Keratinocyte (primary cell): ENCODE results near the gene PDHA1. TPM values are rescaled to one million over a fixed set of nuclear protein-coding genes. Genes with fewer than 3 reads are reported as not detected.

Source experiments
- DNase-seq: peaks from one replicate; pipeline ENCODE4 v3.0.0-alpha.2; 2011; ENCODE audit warnings: low read depth, missing footprints, low spot score
- FAIRE-seq: peaks from 2 replicates; lab custom pipeline; 2011; peaks lifted over from hg19 to GRCh38; lab: Jason Lieb, UNC
- H2AFZ ChIP-seq: 2 replicates; pipeline ENCODE4 v1.6.0; 2012; ENCODE audit warnings: low read length, control low read depth, inconsistent platforms; ENCODE audit not compliant: control insufficient read depth
- H3K27ac ChIP-seq: 2 replicates; pipeline ENCODE4 v1.5.1; 2011; ENCODE audit warnings: low read length; ENCODE audit not compliant: control insufficient read depth, insufficient read depth
- H3K27me3 ChIP-seq: 3 replicates; pipeline ENCODE4 v1.6.0; 2011; ENCODE audit warnings: low read length; ENCODE audit not compliant: control insufficient read depth, insufficient read depth; ENCODE audit errors: extremely low read depth
- H3K36me3 ChIP-seq, 2 experiments: 2 replicates in 1 of 2; 3 replicates in 1 of 2; pipeline ENCODE4 v1.5.1; 2011; ENCODE audit warnings: low read length in 2 of 2, mild to moderate bottlenecking in 1 of 2; ENCODE audit not compliant: control insufficient read depth in 2 of 2, insufficient read depth in 2 of 2; ENCODE audit errors: extremely low read depth in 1 of 2
- H3K4me1 ChIP-seq: 3 replicates; pipeline ENCODE4 v1.5.1; 2011; ENCODE audit warnings: low read length; ENCODE audit not compliant: control insufficient read depth, insufficient read depth; ENCODE audit errors: extremely low read depth
- H3K4me2 ChIP-seq: 3 replicates; pipeline ENCODE4 v1.6.0; 2011; ENCODE audit warnings: low read depth, low read length; ENCODE audit not compliant: control insufficient read depth, insufficient read depth; ENCODE audit errors: extremely low read depth
- H3K4me3 ChIP-seq, 3 experiments: fragments of 200-600 bp in 1 of 3; sonication (generic) in 1 of 3; 2 replicates in 2 of 3; 3 replicates in 1 of 3; pipeline ENCODE4 v1.5.1; 2011 to 2016; ENCODE audit warnings: low read length in 3 of 3, mild to moderate bottlenecking in 3 of 3, control low read depth in 2 of 3, inconsistent platforms in 1 of 3, low read depth in 1 of 3, mixed read lengths in 1 of 3, mixed run types in 1 of 3, moderate library complexity in 1 of 3; ENCODE audit not compliant: control insufficient read depth in 2 of 3, insufficient read depth in 2 of 3; ENCODE audit errors: extremely low read depth in 1 of 3
- H3K79me2 ChIP-seq: 2 replicates; pipeline ENCODE4 v1.6.0; 2012; ENCODE audit warnings: low read length; ENCODE audit not compliant: control insufficient read depth, insufficient read depth
- H3K9ac ChIP-seq: 3 replicates; pipeline ENCODE4 v1.6.0; 2011; ENCODE audit warnings: low read length; ENCODE audit not compliant: control insufficient read depth, insufficient read depth; ENCODE audit errors: extremely low read depth
- H3K9me1 ChIP-seq: 3 replicates; pipeline ENCODE4 v1.6.0; 2011; ENCODE audit warnings: low read length; ENCODE audit not compliant: control insufficient read depth, insufficient read depth; ENCODE audit errors: extremely low read depth
- H3K9me3 ChIP-seq: 2 replicates; pipeline ENCODE4 v1.5.1; 2012; ENCODE audit warnings: low read depth, low read length; ENCODE audit not compliant: control insufficient read depth
- H4K20me1 ChIP-seq: 3 replicates; pipeline ENCODE4 v1.6.0; 2011; ENCODE audit warnings: low read length; ENCODE audit not compliant: control insufficient read depth, insufficient read depth; ENCODE audit errors: extremely low read depth
- EZH2 ChIP-seq: IDR thresholded peaks from one replicate; pipeline ENCODE4 v1.6.1; 2012; ENCODE audit warnings: inconsistent platforms, mild to moderate bottlenecking, low read length, moderate library complexity
- dilution Hi-C: fragments of 300-500 bp; cut with MboI; formaldehyde crosslinking; loops from one replicate; pipeline ENCODE4 v1.7.0; 2020; ENCODE audit warnings: low sequenced_read_pairs; ENCODE audit not compliant: extremely low pct_ligation_motif_present
- polyA minus RNA-seq, 3 experiments: library from RNA; depleted of rRNA, polyadenylated mRNA; stranded (reverse); fragments of >200 nt; gene quantifications; 1 replicate in 1 of 3; 2 replicates in 1 of 3; 3 replicates in 1 of 3; pipeline ENCODE4 v1.2.3, GENCODE V29; 2011
- polyA plus RNA-seq, 5 experiments: library from polyadenylated mRNA; depleted of rRNA in 3 of 5; stranded (reverse) in 3 of 5; stranded (forward) in 1 of 5; unstranded in 1 of 5; fragments of >200 nt; gene quantifications; 1 replicate in 1 of 5; 2 replicates in 3 of 5; 3 replicates in 1 of 5; pipeline versions ENCODE4 v1.2.1 to v1.2.3, GENCODE V29; 2011 to 2012; ENCODE audit warnings: missing spikeins in 2 of 5, low read depth in 1 of 5, low replicate concordance in 1 of 5
- TF ChIP-seq, protein P1 (sequence below), 3 experiments: IDR thresholded peaks in 1 of 3; conservative IDR thresholded peaks in 1 of 3; optimal IDR thresholded peaks in 1 of 3; 2 replicates in 2 of 3; 3 replicates in 1 of 3; pipeline versions ENCODE3 to v1.5.1; 2011; ENCODE audit warnings: low read length in 3 of 3, mild to moderate bottlenecking in 3 of 3, moderate library complexity in 2 of 3, control low read depth in 1 of 3, inconsistent platforms in 1 of 3; ENCODE audit not compliant: insufficient read depth in 2 of 3; ENCODE audit errors: extremely low read depth in 1 of 3

PDHA1 gene
- polyA plus RNA-seq (163 to 236 TPM (median 202 TPM) in 3 replicates), polyA minus RNA-seq (70.1 to 113 TPM (median 72.9 TPM) in 3 replicates)
- polyA plus RNA-seq (2011; ENCODE audit: low read depth) = 51.7 TPM
- polyA plus RNA-seq (2011; cell fraction: cytosol; rRNA removed) = 133 and 143 TPM in 2 replicates
- 208 and 267 TPM in 2 replicates for polyA plus RNA-seq (2011; cell fraction: nucleus; rRNA removed)
- polyA plus RNA-seq (2012; ENCODE audit: low replicate concordance) = 96.0 and 146 TPM in 2 replicates
- polyA minus RNA-seq (2011; cell fraction: cytosol; rRNA and poly(A)+ RNA removed) = 66.6 TPM
- 38.6 and 54.1 TPM in 2 replicates for polyA minus RNA-seq (2011; cell fraction: nucleus; rRNA and poly(A)+ RNA removed)

GRCh38 chrX:19343535-19344408 lies at the start of gene PDHA1:
PDHA1 (plus strand) TSS chrX:19343927; CDS start chrX:19344038, 111 bp downstream.
- peak within 1 kb of the TSS; percentile 78 for H3K4me2 ChIP-seq
- no peaks in the 10 kb centered on the region for H3K9me3 ChIP-seq
- no peaks in the 10 kb centered on the region for H3K36me3 ChIP-seq
- no peaks in the 10 kb centered on the region for H3K9me1 ChIP-seq
- peaks cover 3% of the 10 kb centered on the region for H3K4me1 ChIP-seq
- H3K27me3 ChIP-seq = no peaks in the 10 kb centered on the region
- H3K27ac ChIP-seq = peak within 1 kb of the TSS; percentile 69
- TF ChIP-seq, protein P1, sequence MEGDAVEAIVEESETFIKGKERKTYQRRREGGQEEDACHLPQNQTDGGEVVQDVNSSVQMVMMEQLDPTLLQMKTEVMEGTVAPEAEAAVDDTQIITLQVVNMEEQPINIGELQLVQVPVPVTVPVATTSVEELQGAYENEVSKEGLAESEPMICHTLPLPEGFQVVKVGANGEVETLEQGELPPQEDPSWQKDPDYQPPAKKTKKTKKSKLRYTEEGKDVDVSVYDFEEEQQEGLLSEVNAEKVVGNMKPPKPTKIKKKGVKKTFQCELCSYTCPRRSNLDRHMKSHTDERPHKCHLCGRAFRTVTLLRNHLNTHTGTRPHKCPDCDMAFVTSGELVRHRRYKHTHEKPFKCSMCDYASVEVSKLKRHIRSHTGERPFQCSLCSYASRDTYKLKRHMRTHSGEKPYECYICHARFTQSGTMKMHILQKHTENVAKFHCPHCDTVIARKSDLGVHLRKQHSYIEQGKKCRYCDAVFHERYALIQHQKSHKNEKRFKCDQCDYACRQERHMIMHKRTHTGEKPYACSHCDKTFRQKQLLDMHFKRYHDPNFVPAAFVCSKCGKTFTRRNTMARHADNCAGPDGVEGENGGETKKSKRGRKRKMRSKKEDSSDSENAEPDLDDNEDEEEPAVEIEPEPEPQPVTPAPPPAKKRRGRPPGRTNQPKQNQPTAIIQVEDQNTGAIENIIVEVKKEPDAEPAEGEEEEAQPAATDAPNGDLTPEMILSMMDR (optimal IDR thresholded peaks at IDR 0.05 in 1 of 3, IDR thresholded peaks at IDR 0.05 in 1 of 3, conservative IDR thresholded peaks at IDR 0.05 in 1 of 3; ENCODE audit: extremely low read depth in 1 of 3, insufficient read depth in 2 of 3, low read length in 3 of 3) = no peak
- TF ChIP-seq EZH2 = no peak
- H3K79me2 ChIP-seq = peaks cover 39% of the 10 kb centered on the region
- H2AFZ ChIP-seq = peak within 1 kb of the TSS; percentile 39
- peak within 1 kb of the TSS; percentile 68 to 73 (median 69) for H3K4me3 ChIP-seq
- no peaks in the 10 kb centered on the region for H4K20me1 ChIP-seq
- DNase-seq (peak; percentile 41), FAIRE-seq (no peak)
- dilution Hi-C loops = loop anchor here (25.0 kb wide), 1 partner anchor 931 kb away; no protein-coding TSS in a partner anchor
- peak within 1 kb of the TSS; percentile 79 for H3K9ac ChIP-seq

DNA sequence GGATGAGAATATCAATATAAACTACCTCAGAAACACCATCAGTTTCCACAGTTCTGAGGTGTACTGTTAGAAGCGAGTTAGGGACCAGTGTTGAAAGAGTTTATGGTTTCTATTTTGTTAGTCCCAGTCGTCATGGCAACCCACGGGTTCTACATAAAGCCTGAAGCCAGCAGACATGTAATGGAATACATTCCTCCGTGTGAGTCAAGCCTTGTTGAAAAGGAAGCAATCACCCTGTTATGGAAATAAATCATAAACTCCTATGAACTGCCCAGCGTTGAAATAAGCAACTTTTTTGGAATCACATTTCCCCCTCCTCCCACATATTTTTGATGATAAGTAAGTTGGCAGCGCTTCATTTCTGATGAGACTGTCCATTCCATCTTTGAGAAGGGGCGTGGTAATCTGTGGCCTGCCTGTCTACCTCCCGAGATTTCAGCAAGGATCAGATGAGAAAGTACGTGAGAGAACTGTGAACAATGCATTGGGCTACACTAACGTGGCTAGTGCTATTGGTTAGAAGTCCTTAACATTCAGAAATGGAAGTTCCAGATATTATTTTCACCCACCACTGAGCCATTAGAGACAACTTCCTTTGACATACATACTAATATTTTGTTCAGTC lies 40.4 kb upstream of the PDHA1 start:
- H3K9me3 ChIP-seq = no peaks in the 10 kb centered on the region
- no peaks in the 10 kb centered on the region for H3K4me1 ChIP-seq
- peak; percentile 9 for DNase-seq
- H3K79me2 ChIP-seq = no peaks in the 10 kb centered on the region
- H3K9ac ChIP-seq = no peak overlapping the region
- H3K9me1 ChIP-seq = no peaks in the 10 kb centered on the region
- H3K27me3 ChIP-seq = no peaks in the 10 kb centered on the region
- no peak overlapping the region for H3K27ac ChIP-seq
- H3K36me3 ChIP-seq = no peaks in the 10 kb centered on the region
- peak overlapping the region; percentile 8 for H3K4me2 ChIP-seq
- no peak overlapping the region for H2AFZ ChIP-seq
- FAIRE-seq = no peak
- no peak overlapping the region for H3K4me3 ChIP-seq
- dilution Hi-C loops = no loop called here
- no peaks in the 10 kb centered on the region for H4K20me1 ChIP-seq
- no peak for TF ChIP-seq EZH2
- TF ChIP-seq, protein P1 (optimal IDR thresholded peaks at IDR 0.05 in 1 of 3, IDR thresholded peaks at IDR 0.05 in 1 of 3, conservative IDR thresholded peaks at IDR 0.05 in 1 of 3; ENCODE audit: extremely low read depth in 1 of 3, insufficient read depth in 2 of 3, low read length in 3 of 3) = no peak
